Right lobe of liver (tissue), 6 donors: ENCODE results near the gene INSIG1. TPM values are rescaled to one million over a fixed set of nuclear protein-coding genes. Genes with fewer than 3 reads are reported as not detected.

Experiments
- ATAC-seq, 4 donors: fragments of 200-7000 bp; cut with Tn5 transposase; one replicate each; pipeline ENCODE4 v1.9.1; 2020; ENCODE audit warnings: mild to moderate bottlenecking in 4 of 4, moderate library complexity in 4 of 4
- DNase-seq, 3 donors: peaks; one replicate each; pipeline ENCODE4 v3.0.0-alpha.2; 2020
- H3K27ac ChIP-seq, 3 donors: fragments of 200-600 bp; one replicate each; pipeline ENCODE4 v1.8.0; 2022
- H3K27me3 ChIP-seq, 2 donors: fragments of 200-600 bp; one replicate each; pipeline ENCODE4 v1.8.0; 2022
- H3K36me3 ChIP-seq, 4 donors: fragments of 200-600 bp; sonication (generic) in 1 of 4; one replicate each; pipeline versions ENCODE4 v1.5.1 to v1.8.0; 2017 to 2022; ENCODE audit warnings: control low read depth in 1 of 4
- H3K4me1 ChIP-seq, 4 donors: fragments of 200-600 bp; sonication (generic) in 1 of 4; one replicate each; pipeline versions ENCODE4 v1.5.1 to v1.8.0; 2017 to 2022; ENCODE audit warnings: control low read depth in 1 of 4
- H3K4me3 ChIP-seq, 3 donors: fragments of 200-600 bp; one replicate each; pipeline ENCODE4 v1.8.0; 2022
- H3K9me3 ChIP-seq, 4 donors: fragments of 200-600 bp; sonication (generic) in 1 of 4; one replicate each; pipeline versions ENCODE4 v1.5.1 to v1.8.0; 2017 to 2022; ENCODE audit warnings: control low read depth in 1 of 4
- POLR2A ChIP-seq: fragments of 450-650 bp; IDR thresholded peaks from one replicate; pipeline ENCODE4 v1.6.1; 2017; ENCODE audit warnings: antibody characterized with exemption, mild to moderate bottlenecking
- WGBS: methylation state at CpG from one replicate; pipeline ENCODE4 v1.1.6; 2018; ENCODE audit warnings: low coverage, low lambda C conversion rate; ENCODE audit not compliant: insufficient coverage; ENCODE audit errors: missing lambda C conversion rate; 5-methylcytosine and 5-hydroxymethylcytosine counted together
- intact Hi-C, 2 donors: fragments of 100-400 bp; cut with DNase I; formaldehyde crosslinking; loops; one replicate each; pipeline versions ENCODE4 v1.11.2 to v1.14.1; 2022
- total RNA-seq, 6 experiments: library from RNA; depleted of rRNA in 2 of 6; stranded (reverse); fragments of >200 nt in 2 of 6; fragmentation: NEBNext Ultra II Directional in 3 of 6; extraction: Animal tissue kit (Norgen Biotek cat#: 25700) in 3 of 6; gene quantifications; one replicate each; pipeline versions ENCODE4 v1.1.0 to v1.2.4, GENCODE V29; 2016 to 2023
- TF ChIP-seq, protein P1 (sequence below), 4 donors: fragments of 200-600 bp in 3 of 4; fragments of 450-650 bp in 1 of 4; IDR thresholded peaks; one replicate each; pipeline versions ENCODE4 v1.5.1 to v1.8.0; 2016 to 2022; ENCODE audit warnings: antibody characterized with exemption in 4 of 4, mild to moderate bottlenecking in 2 of 4
- donor health status: DM: no; HTN: yes; CAD: no.
- donor health status: DM: no; HTN: no; CAD: no.
- donor health status: DM: no; HTN: no; CAD: no.
- donor health status: DM: no; HTN: yes; CAD: no.
- donor health status: DM: no; HTN: yes; CAD: no.

Gene INSIG1
- total RNA-seq, 6 experiments from 2014 or later: 130 to 625 (median 205) TPM

DNA sequence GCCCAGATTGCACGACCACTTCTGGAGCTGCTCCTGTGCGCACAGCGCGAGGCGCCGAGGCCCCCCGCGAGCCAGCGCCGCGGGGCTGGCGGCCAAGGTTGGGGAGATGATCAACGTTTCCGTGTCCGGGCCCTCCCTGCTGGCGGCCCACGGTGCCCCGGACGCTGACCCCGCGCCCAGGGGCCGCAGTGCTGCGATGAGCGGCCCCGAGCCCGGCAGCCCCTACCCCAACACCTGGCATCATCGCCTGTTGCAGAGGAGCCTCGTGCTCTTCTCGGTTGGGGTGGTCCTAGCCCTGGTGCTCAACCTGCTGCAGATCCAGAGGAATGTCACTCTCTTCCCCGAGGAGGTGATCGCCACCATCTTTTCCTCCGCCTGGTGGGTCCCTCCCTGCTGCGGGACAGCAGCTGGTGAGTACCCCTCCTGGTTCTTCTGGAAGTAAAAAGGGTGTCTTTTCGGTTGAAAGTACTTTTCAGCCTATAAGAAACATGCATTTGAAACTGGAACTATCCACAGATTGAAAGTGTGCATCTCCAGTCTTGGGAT lies 683 bp downstream of the INSIG1 start:
- peak in 2 of 3 donors; percentile 64 to 70 for DNase-seq
- intact Hi-C loops: no loop called here
- peak in 1 of 4 donors; percentile 7 for ATAC-seq
- Histone ChIP-seq H3K36me3 (peaks cover 0 to 39% (median 19%) of the 10 kb centered on the region in 4 donors), H3K9me3 (no peaks in the 10 kb centered on the region), H3K4me1 (peaks cover 0 to 40% (median 9%) of the 10 kb centered on the region in 4 donors), H3K4me3 (peak overlapping the region; percentile 64 to 72 (median 68)), H3K27ac (peak overlapping the region; percentile 97 to 99 (median 98)), H3K27me3 (no peaks in the 10 kb centered on the region)
- 0% methylated on average over 4 of the region's 34 CpGs for WGBS
- TF ChIP-seq, protein P1, sequence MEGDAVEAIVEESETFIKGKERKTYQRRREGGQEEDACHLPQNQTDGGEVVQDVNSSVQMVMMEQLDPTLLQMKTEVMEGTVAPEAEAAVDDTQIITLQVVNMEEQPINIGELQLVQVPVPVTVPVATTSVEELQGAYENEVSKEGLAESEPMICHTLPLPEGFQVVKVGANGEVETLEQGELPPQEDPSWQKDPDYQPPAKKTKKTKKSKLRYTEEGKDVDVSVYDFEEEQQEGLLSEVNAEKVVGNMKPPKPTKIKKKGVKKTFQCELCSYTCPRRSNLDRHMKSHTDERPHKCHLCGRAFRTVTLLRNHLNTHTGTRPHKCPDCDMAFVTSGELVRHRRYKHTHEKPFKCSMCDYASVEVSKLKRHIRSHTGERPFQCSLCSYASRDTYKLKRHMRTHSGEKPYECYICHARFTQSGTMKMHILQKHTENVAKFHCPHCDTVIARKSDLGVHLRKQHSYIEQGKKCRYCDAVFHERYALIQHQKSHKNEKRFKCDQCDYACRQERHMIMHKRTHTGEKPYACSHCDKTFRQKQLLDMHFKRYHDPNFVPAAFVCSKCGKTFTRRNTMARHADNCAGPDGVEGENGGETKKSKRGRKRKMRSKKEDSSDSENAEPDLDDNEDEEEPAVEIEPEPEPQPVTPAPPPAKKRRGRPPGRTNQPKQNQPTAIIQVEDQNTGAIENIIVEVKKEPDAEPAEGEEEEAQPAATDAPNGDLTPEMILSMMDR (IDR thresholded peaks at IDR 0.05): no peak
- no peak for TF ChIP-seq POLR2A

DNA sequence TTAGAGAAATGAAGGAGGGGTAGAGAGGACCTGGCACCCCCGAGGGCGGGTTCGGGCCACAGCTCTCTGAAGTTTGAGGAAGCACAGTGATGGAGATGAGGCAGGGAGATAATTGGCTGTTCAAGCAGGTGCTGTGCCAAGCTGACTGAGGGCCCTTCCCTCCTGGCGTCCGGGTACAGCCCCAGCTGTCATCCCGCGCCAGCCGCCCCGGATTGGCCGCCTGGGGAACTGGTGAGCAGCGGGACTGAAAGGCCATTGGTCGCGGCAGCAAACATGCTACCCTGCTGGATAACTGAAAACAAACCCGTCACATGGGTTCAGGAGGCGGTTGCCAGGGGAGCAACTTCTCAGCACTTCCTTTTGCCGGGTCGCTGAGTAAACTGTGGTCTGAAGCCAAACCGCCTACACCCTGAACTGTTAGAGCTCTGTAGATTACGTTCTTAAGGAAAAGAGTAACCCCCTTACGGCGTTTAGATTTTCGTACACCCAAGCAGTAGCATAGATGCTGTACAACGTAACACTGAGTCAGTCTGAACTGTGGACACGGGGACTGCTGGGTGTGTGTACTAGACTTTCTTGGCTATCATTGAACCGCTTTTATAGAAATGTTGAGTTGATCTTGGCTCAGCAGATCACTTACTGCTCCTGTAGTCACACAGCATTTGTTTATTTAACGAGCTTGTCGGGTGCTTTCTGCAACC lies 1.3 kb downstream of the INSIG1 start:
- WGBS: 2% methylated on average over 10 of the region's 27 CpGs
- H3K36me3 ChIP-seq: peaks cover 0 to 46% (median 22%) of the 10 kb centered on the region in 4 donors
- H3K9me3 ChIP-seq: no peaks in the 10 kb centered on the region
- H3K4me1 ChIP-seq: peaks cover 0 to 44% (median 9%) of the 10 kb centered on the region in 4 donors
- DNase-seq: peak; percentile 94 to 96 (median 94)
- peak overlapping the region; percentile 97 to 99 (median 98) for H3K27ac ChIP-seq
- no peaks in the 10 kb centered on the region for H3K27me3 ChIP-seq
- peak; percentile 31 to 78 (median 47) for ATAC-seq
- H3K4me3 ChIP-seq: peak overlapping the region; percentile 64 to 72 (median 68)
- peak; percentile 51 for TF ChIP-seq POLR2A
- TF ChIP-seq, protein P1 (IDR thresholded peaks at IDR 0.05): no peak
- intact Hi-C loops: no loop called here

DNA sequence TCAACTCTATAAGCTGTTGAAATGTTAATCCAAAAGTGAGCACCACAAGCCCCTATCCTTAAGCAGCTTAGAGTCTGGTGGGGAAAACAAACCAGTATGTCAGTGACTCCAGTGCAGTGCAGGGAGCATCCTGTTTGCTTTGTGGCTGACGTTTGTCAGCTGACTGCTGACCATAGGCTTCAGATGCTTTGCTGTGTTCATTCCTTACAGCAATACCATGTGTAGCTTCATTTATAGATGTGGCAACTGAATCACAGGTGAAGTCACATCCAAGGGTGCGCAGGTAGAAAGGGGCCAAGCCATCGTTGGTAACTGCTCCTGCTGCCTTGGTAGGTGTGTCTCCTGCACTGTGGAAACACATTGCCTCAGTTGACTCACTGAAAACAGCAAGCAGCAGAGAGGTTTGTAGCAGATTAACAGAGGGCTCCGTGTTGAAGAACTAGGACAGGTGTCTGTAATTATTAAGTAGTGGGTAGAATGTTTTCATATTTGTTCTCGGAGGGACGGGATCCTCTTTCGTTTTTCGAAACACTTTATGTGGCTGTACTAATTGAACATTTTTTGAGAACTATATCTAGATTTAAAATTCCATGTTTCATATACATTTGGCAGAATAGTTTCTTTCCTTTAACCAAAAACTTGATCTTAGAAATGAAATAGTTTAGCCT lies 2.0 kb downstream of the INSIG1 start:
- peaks cover 0 to 49% (median 9%) of the 10 kb centered on the region in 4 donors for H3K4me1 ChIP-seq
- H3K4me3 ChIP-seq: peak overlapping the region; percentile 64 to 72 (median 68)
- H3K9me3 ChIP-seq: no peaks in the 10 kb centered on the region
- TF ChIP-seq POLR2A: no peak
- DNase-seq: peak in 1 of 3 donors; percentile 46
- ATAC-seq: no peak
- no peaks in the 10 kb centered on the region for H3K27me3 ChIP-seq
- peaks cover 0 to 53% (median 26%) of the 10 kb centered on the region in 4 donors for H3K36me3 ChIP-seq
- 20% methylated on average over 8 of the region's 8 CpGs for WGBS
- intact Hi-C loops: no loop called here
- H3K27ac ChIP-seq: peak overlapping the region; percentile 97 to 99 (median 98)

DNA sequence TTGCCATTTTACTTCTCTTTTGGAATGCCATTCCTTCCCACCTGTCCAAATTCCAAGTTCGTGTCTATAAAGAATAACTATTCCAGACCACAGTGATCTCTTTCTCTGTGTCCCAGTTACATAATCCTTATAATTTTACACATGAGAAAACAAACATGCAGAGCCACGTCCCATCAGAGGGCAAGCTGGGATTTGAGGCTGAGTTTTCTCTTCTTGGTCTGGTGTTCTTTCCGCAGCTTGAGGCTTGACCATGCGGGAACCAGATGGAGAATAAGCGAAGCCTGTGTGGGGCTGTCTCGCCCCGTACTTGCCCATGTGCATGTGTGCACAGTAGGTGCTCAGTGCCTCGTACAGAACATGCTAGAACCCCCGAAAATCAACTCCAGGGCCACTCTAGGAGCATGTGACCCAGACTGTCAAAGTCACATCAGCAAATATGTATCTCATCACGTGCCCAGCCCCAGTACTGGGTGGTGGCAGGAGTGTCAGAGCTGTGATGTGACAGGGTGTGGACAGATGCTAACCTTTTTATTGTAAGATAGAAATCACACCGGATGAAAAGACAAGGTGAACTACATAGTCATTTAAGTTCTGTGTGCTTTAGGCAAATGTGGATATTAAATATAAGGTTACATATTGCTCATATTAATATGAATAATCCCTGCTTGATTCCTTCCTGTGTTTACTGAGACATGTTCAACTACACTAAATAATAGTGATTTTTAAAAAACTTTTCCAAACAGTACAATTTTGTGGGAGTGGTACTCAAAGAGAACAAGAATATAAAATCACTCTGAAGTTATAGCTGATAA lies 3.2 kb downstream of the INSIG1 start:
- H3K9me3 ChIP-seq: no peaks in the 10 kb centered on the region
- WGBS: 25% methylated on average over 7 of the region's 11 CpGs
- peak overlapping the region; percentile 64 to 72 (median 68) for H3K4me3 ChIP-seq
- H3K4me1 ChIP-seq: peaks cover 0 to 58% (median 9%) of the 10 kb centered on the region in 4 donors
- intact Hi-C loops: no loop called here
- ATAC-seq (peak in 3 of 4 donors; percentile 0 to 4 (median 2)), DNase-seq (peak in 2 of 3 donors; percentile 64 to 73)
- no peaks in the 10 kb centered on the region for H3K27me3 ChIP-seq
- TF ChIP-seq, protein P1 (IDR thresholded peaks at IDR 0.05): no peak
- no peak for TF ChIP-seq POLR2A
- H3K36me3 ChIP-seq: peaks cover 0 to 64% (median 29%) of the 10 kb centered on the region in 4 donors
- H3K27ac ChIP-seq: peak overlapping the region; percentile 97 to 99 (median 98)
